ENCODE data around the gene IFT88.

DNA sequence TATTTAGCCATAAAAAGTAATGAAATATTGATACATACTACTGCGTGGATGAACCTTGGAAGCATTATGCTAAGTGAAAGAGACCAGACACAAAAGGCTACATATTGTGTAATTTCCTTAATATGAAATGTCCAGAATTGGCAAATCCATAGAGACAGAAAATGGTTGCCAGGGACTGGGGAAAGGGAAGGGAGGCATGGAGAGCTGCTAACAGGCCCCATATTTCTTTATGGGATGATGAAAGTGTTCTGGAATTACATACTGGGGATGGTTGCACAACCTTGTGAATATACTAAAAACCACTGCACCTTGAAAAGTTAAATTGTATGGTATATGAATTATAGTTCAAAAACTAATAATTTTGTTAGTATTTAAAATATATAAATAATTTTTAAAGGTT is 3.6 kb downstream of the IFT88 start:
- TF ChIP-seq, protein P1, sequence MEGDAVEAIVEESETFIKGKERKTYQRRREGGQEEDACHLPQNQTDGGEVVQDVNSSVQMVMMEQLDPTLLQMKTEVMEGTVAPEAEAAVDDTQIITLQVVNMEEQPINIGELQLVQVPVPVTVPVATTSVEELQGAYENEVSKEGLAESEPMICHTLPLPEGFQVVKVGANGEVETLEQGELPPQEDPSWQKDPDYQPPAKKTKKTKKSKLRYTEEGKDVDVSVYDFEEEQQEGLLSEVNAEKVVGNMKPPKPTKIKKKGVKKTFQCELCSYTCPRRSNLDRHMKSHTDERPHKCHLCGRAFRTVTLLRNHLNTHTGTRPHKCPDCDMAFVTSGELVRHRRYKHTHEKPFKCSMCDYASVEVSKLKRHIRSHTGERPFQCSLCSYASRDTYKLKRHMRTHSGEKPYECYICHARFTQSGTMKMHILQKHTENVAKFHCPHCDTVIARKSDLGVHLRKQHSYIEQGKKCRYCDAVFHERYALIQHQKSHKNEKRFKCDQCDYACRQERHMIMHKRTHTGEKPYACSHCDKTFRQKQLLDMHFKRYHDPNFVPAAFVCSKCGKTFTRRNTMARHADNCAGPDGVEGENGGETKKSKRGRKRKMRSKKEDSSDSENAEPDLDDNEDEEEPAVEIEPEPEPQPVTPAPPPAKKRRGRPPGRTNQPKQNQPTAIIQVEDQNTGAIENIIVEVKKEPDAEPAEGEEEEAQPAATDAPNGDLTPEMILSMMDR (IDR thresholded peaks at IDR 0.05) = no peak
- TF ChIP-seq, protein P2, sequence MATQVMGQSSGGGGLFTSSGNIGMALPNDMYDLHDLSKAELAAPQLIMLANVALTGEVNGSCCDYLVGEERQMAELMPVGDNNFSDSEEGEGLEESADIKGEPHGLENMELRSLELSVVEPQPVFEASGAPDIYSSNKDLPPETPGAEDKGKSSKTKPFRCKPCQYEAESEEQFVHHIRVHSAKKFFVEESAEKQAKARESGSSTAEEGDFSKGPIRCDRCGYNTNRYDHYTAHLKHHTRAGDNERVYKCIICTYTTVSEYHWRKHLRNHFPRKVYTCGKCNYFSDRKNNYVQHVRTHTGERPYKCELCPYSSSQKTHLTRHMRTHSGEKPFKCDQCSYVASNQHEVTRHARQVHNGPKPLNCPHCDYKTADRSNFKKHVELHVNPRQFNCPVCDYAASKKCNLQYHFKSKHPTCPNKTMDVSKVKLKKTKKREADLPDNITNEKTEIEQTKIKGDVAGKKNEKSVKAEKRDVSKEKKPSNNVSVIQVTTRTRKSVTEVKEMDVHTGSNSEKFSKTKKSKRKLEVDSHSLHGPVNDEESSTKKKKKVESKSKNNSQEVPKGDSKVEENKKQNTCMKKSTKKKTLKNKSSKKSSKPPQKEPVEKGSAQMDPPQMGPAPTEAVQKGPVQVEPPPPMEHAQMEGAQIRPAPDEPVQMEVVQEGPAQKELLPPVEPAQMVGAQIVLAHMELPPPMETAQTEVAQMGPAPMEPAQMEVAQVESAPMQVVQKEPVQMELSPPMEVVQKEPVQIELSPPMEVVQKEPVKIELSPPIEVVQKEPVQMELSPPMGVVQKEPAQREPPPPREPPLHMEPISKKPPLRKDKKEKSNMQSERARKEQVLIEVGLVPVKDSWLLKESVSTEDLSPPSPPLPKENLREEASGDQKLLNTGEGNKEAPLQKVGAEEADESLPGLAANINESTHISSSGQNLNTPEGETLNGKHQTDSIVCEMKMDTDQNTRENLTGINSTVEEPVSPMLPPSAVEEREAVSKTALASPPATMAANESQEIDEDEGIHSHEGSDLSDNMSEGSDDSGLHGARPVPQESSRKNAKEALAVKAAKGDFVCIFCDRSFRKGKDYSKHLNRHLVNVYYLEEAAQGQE (IDR thresholded peaks at IDR 0.05; ENCODE audit: low read depth, low read length) = no peak
- TF ChIP-seq RAD21 (IDR thresholded peaks at IDR 0.05; ENCODE audit: low read length) (no peak), JUND (IDR thresholded peaks at IDR 0.05) (no peak), YY1 (IDR thresholded peaks at IDR 0.05; ENCODE audit: low read depth) (no peak), EZH2phosphoT487 (IDR thresholded peaks at IDR 0.05; ENCODE audit: borderline replicate concordance, low read depth) (no peak), ELF1 (IDR thresholded peaks at IDR 0.05) (no peak), POLR2AphosphoS5 (IDR thresholded peaks at IDR 0.05; ENCODE audit: low read depth, low read length) (no peak), TCF12 (IDR thresholded peaks at IDR 0.05) (no peak), RFX5 (IDR thresholded peaks at IDR 0.05; ENCODE audit: low read length) (no peak)
- TF ChIP-seq, protein P3, sequence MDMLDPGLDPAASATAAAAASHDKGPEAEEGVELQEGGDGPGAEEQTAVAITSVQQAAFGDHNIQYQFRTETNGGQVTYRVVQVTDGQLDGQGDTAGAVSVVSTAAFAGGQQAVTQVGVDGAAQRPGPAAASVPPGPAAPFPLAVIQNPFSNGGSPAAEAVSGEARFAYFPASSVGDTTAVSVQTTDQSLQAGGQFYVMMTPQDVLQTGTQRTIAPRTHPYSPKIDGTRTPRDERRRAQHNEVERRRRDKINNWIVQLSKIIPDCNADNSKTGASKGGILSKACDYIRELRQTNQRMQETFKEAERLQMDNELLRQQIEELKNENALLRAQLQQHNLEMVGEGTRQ (IDR thresholded peaks at IDR 0.05; ENCODE audit: borderline replicate concordance, low read depth, low read length) = no peak
- TF ChIP-seq, protein P4, sequence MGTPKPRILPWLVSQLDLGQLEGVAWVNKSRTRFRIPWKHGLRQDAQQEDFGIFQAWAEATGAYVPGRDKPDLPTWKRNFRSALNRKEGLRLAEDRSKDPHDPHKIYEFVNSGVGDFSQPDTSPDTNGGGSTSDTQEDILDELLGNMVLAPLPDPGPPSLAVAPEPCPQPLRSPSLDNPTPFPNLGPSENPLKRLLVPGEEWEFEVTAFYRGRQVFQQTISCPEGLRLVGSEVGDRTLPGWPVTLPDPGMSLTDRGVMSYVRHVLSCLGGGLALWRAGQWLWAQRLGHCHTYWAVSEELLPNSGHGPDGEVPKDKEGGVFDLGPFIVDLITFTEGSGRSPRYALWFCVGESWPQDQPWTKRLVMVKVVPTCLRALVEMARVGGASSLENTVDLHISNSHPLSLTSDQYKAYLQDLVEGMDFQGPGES (IDR thresholded peaks at IDR 0.05; ENCODE audit: low read depth, low read length) = no peak
- TF ChIP-seq, protein P5, sequence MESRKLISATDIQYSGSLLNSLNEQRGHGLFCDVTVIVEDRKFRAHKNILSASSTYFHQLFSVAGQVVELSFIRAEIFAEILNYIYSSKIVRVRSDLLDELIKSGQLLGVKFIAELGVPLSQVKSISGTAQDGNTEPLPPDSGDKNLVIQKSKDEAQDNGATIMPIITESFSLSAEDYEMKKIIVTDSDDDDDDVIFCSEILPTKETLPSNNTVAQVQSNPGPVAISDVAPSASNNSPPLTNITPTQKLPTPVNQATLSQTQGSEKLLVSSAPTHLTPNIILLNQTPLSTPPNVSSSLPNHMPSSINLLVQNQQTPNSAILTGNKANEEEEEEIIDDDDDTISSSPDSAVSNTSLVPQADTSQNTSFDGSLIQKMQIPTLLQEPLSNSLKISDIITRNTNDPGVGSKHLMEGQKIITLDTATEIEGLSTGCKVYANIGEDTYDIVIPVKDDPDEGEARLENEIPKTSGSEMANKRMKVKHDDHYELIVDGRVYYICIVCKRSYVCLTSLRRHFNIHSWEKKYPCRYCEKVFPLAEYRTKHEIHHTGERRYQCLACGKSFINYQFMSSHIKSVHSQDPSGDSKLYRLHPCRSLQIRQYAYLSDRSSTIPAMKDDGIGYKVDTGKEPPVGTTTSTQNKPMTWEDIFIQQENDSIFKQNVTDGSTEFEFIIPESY (IDR thresholded peaks at IDR 0.05; ENCODE audit: borderline replicate concordance, low read depth) = no peak
